ENCODE data around the gene MAPK9.

Gene MAPK9

DNA sequence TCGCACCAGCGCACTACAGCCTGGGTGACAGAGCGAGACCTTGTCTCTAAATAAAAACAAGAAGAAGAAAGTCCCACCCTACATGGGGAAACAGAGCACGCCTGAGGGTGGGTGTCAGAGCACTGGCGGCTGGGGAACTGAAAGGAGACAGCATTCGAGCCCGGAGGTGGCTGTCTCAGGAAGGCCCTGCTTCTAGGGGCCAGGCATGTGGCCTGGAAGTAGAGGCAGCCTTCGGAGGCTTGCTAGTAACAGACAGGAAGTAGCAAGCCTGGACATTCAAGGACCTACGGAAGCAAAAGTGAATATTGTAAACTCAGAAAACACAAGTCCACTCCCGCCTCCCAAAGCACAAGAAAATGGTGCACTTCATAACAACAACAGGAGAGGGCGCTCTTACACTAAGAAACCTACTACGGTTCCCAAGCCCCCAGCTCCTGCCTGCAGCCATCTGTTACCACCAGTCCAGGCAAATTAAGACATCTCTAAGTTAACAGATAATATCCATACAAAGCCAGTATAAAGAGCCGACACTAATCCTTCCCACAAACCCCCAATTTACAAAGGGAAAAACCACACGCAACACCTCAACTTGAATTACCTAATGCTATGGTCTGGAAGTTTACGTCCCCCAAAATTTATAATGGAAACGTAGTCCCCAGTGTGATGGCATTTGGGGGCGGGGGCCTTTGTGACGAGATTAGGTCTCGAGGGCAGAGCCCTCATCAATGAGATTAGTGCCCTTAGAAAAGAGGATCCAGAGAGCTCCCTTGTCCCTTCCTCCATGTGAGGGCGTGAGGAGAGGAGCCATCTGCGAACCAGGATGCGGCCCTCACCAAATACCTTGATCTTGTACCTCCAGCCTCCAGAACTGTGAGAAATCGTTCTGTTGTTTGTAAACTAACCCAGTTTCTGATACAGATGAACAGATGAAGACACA is 90.6 kb downstream of the MAPK9 start:
- DNase-seq = no peak

DNA sequence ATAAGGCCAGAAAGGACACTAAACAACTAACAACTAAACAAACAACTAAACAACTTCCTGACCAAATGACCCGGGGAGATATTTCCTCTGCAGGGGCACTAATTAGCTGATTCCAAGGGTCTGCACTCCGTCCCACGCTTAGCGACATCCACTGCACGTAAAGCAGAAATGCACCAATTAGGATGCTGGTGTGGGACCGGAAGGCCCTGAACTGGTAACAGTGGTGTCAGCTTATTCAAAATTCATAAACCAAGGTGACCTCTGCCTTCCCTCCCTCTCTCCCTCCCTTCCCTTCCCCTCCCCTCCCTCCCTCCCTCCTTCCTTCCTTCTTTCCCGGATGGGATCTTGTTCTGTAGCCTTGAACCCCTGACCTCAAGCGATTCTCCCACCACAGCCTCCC is 92.5 kb downstream of the MAPK9 start:
- no peak for DNase-seq

DNA sequence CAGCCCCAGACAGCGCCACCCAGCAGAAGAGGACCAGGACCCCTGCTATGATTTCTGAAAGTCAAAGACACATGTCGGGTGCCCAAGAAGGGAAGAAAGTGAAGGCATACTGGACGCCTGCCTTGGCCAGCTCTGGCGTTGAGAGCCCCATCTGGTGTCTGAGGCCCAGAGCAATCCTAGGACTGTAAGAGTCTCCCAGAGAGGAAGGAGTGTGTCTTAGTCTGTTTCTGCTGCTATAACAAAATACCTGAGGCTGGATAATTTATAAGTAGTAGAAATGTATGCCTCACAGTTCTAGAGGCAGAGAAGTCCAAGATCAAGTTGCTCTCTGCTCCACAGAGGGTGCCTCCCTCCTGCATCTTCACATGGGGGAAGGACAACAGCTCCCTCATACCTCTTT is 93.7 kb downstream of the MAPK9 start:
- DNase-seq = no peak

DNA sequence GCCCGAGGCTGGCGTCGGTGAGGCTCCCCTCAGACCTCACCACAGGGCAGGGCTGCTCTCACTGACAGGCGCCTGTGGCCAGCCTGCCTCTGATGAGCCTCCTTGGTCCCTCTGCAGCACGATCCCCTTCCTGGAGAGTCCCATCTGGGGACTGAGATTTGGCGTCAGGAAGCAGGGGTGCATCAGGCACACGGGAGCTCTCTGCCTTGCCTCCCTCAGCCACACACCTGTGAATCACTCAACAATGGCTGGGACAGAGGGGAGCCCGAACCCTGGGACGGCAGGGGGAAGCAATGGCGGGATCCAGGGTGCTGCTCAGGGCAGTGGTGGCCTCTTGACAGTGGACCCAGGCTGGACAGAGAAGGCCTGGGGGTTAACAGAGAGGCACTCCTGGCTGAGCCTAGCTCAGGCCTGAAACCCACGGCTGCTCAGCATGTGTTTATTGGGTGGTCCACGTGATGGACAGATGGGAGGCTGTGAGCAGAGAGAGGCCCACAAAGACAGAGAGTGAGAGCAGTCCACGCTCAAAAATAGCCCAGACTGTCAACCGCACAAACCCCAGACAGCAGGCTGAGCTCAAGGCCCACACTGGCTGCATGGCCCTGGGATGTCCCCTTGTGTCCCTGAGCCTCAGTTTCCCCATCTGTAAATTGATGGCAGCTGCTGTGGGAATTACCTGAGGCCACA is 94.7 kb downstream of the MAPK9 start:
- DNase-seq = no peak

DNA sequence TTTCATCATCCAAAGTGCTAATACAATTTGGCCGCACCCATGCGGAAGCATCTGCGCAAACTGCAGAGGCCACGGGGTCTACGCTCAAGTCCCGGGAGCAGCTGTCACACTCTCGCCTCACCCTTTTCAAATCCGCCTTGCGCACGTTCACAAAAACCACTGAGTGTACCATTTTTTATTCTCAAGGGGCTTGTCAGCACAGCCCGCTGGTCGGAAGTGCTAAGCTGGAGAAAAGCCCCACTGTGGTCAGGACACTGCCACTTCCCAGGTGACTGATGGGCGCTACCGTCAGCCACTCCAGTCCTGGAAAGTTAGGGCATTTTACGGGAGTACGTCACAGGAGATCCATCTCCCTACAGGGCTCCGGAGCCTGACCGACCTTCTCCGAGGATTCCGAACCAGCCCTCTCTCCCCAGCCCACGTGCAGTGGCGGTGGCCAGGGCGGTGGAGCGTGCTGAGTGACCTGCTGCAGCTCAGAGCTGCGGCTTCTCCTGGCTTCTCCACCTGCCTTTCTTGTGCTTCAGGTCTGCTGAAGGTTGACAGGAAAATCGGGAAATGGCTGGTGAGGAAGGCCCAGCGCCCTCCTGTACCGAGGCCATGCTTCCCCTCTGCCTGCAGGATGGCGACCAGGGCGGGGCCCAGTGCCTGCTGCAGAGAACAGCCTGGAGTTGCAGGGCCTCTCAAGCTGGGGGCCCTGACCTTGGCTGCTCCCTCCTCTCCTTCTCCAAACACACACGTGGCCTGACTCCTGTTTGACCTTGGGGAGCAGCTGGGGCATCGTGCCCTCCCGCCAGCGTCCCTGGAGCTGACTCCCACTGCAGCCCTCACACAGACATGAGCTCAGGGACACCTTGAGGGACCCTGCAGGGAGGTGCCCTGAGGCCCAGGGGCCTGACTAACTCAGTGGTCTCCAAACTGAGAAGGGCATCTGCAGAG is 97.2 kb downstream of the MAPK9 start:
- DNase-seq = no peak

DNA sequence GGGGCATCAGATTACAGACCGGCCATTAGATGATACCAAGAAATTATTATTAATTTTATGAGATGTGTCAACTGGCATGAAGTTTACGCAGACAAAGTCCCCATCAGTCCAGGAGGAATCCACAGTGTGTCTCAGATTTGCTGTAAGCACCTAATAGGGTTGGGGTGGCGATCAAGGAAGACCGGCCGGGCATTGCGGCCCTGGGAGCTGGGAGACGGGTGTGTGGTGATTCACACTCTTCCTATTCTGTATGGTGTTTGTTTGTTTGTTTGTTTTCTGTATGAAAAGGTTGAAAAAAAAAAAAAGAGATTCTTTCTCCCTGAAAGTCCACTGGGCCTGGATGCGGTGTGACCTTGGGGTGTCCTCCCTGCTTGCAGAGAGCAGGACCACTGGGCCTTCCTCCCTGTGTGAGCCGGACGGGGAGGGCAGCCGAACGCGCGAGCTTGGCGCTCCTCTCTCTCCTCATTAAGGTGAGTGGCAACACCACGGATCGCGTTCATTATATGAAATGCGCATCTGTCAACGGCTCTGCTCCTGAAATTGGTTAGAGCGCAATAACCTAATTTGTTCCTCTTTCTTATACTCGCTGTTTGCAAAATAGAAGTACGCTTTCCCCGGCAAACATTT is 98.0 kb downstream of the MAPK9 start:
- DNase-seq = no peak

DNA sequence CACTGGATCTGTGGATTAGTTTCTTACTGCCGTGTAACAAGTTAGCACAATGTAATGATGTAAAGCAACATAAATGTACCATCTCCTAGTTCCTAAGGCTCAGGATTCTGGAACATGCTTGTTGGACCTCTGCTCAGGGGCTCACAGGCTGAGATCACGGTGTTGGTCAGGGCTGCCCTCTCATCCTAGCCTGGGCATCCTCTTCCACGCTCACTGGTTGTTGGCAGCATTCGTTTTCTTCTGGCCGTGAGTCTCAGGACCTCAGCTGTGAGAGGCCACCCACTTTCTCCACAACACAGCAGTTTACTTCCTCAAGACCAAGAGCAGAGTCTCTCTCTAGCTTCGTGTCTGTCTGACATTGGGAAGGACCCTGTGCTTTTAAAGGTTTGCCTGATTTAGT is 100.2 kb downstream of the MAPK9 start:
- no peak for DNase-seq

DNA sequence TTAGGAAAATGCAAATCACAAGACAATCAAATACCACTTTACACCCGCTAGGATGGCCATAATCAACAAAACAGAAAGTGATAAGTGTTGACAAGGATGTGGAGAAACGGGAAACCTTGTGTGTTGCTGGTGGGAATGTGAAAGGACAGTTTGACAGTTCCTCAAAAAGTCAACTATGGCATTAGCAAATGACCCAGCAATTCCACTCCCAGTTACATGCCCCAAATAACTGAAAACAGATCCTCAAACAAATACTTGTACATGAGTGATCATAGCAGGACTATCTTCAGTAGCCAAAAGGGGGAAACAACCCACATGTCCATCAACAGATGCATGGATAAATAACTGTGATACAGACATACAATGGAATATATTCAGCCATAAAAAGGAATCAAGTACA is 104.1 kb downstream of the MAPK9 start:
- no peak for DNase-seq
